Cardiac muscle cell (in vitro differentiated cells and primary cell): ENCODE data around the gene NATD1. TPM values are rescaled to one million over a fixed set of nuclear protein-coding genes. Genes with fewer than 3 reads are reported as not detected.

Experiments used
- DNase-seq, 2 donors: peaks; one replicate each; pipeline versions ENCODE4 v3.0.0 to v3.0.0-alpha.2; 2010 to 2017; ENCODE audit warnings: low read depth in 1 of 2, low spot score in 1 of 2
- H3K27ac ChIP-seq: fragments of 200-600 bp; sonication (generic); 2 replicates; pipeline ENCODE4 v1.5.1; 2016
- H3K27me3 ChIP-seq: fragments of 200-600 bp; sonication (generic); 2 replicates; pipeline ENCODE4 v1.6.0; 2016; ENCODE audit warnings: control low read depth
- H3K36me3 ChIP-seq: fragments of 200-600 bp; sonication (generic); 2 replicates; pipeline ENCODE4 v1.5.1; 2016; ENCODE audit warnings: control low read depth
- H3K4me1 ChIP-seq: fragments of 200-600 bp; sonication (generic); 2 replicates; pipeline ENCODE4 v1.8.1; 2017; ENCODE audit warnings: low read depth, mild to moderate bottlenecking, mixed run types
- H3K4me3 ChIP-seq: fragments of 200-600 bp; sonication (generic); 2 replicates; pipeline ENCODE4 v1.5.1; 2016; ENCODE audit warnings: mild to moderate bottlenecking
- H3K9me3 ChIP-seq: fragments of 200-600 bp; sonication (generic); 2 replicates; pipeline ENCODE4 v1.5.1; 2017; ENCODE audit warnings: low read depth, mild to moderate bottlenecking, control low read depth
- CTCF ChIP-seq: IDR thresholded peaks from 2 replicates; pipeline ENCODE4 v1.5.1; 2012; ENCODE audit warnings: low read depth, mild to moderate bottlenecking, low read length
- polyA plus RNA-seq: library from polyadenylated mRNA; unstranded; fragments of >200 nt; fragmentation: Nextera tagmentation; extraction: Ambion mirVana; gene quantifications from 2 replicates; pipeline ENCODE4 v1.2.1, GENCODE V29; 2016
- total RNA-seq: library from RNA; depleted of rRNA; stranded (reverse); fragments of >200 nt; gene quantifications from 2 replicates; pipeline ENCODE4 v1.2.3, GENCODE V29; 2016

Gene NATD1
- total and polyA plus RNA-seq, 2 experiments from 2014 or later = 12.7 to 28.4 TPM

- Histone ChIP-seq H3K4me3 (peak overlapping the region; percentile 33), H3K27me3 (peaks cover 4% of the 10 kb centered on the region), H3K27ac (no peak overlapping the region), H3K9me3 (no peaks in the 10 kb centered on the region), H3K36me3 (no peaks in the 10 kb centered on the region), H3K4me1 (peaks cover 5% of the 10 kb centered on the region)
- DNase-seq = peak in 1 of 2 donors; percentile 31
- no peak for TF ChIP-seq CTCF
Observed at GRCh38 chr17:21275047-21275578, 21.9 kb upstream of the NATD1 start.

GRCh38 chr17:21272881-21273792 lies 19.9 kb upstream of the NATD1 start:
- Histone ChIP-seq H3K36me3 (no peaks in the 10 kb centered on the region), H3K4me3 (no peak overlapping the region), H3K9me3 (no peaks in the 10 kb centered on the region), H3K27me3 (peaks cover 4% of the 10 kb centered on the region), H3K4me1 (peaks cover 5% of the 10 kb centered on the region), H3K27ac (no peak overlapping the region)
- no peak for TF ChIP-seq CTCF
- no peak for DNase-seq

- peaks cover 4% of the 10 kb centered on the region for H3K27me3 ChIP-seq
Observed at GRCh38 chr17:21272250-21272649, 19.0 kb upstream of the NATD1 start.

GRCh38 chr17:21271454-21272183 lies 18.4 kb upstream of the NATD1 start:
- Histone ChIP-seq H3K27ac (no peak overlapping the region), H3K36me3 (no peaks in the 10 kb centered on the region), H3K9me3 (no peaks in the 10 kb centered on the region), H3K4me1 (peaks cover 5% of the 10 kb centered on the region), H3K4me3 (no peak overlapping the region), H3K27me3 (peaks cover under 1% of the 10 kb centered on the region)
- TF ChIP-seq CTCF = no peak
- no peak for DNase-seq

More at GRCh38 chr17:21272250-21272649, 19.0 kb upstream of the NATD1 start:
- DNase-seq = no peak
- TF ChIP-seq CTCF = no peak
- no peaks in the 10 kb centered on the region for H3K9me3 ChIP-seq
- peaks cover 5% of the 10 kb centered on the region for H3K4me1 ChIP-seq
- no peak overlapping the region for H3K4me3 ChIP-seq
- no peaks in the 10 kb centered on the region for H3K36me3 ChIP-seq
- H3K27ac ChIP-seq = no peak overlapping the region

GRCh38 chr17:21269394-21269793 lies 16.2 kb upstream of the NATD1 start:
- Histone ChIP-seq H3K27me3 (no peaks in the 10 kb centered on the region), H3K27ac (no peak overlapping the region), H3K36me3 (no peaks in the 10 kb centered on the region), H3K9me3 (no peaks in the 10 kb centered on the region), H3K4me1 (no peaks in the 10 kb centered on the region), H3K4me3 (no peak overlapping the region)
- peak in 1 of 2 donors; percentile 25 for DNase-seq
- no peak for TF ChIP-seq CTCF
